ENCODE results near the gene SYNPO2. TPM values are rescaled to one million over a fixed set of nuclear protein-coding genes. Genes with fewer than 3 reads are reported as not detected.

SYNPO2 gene
- total and polyA plus RNA-seq, 2 of the 8 experiments (the other 6 are each of a cell fraction or from before 2014, with no cell fraction given): 0.50 to 4.2 TPM

DNA sequence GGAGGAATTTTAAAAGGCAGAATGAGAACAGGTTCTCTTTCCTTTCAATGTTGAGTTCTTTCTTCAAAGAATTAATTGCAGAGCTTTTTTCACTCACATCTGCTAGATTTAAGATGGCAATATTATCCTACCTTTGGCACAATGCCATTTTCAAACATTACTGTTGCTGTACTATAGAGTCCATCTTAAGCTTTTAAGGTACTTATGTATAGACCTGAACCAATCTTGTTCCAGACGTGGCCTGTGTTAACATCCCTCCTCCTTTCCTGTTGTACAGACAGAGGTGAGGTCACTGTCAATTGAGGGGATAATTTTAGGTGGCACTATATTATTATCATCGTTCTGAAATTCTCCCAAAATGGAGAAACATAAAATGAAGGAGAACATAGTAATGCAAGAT, 194.0 kb downstream of the SYNPO2 start (continued):
- TF ChIP-seq, protein P1, sequence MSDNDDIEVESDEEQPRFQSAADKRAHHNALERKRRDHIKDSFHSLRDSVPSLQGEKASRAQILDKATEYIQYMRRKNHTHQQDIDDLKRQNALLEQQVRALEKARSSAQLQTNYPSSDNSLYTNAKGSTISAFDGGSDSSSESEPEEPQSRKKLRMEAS (IDR thresholded peaks at IDR 0.05): no peak
- TF ChIP-seq BRCA1 (IDR thresholded peaks at IDR 0.05; ENCODE audit: low read depth, low read length): no peak
- no peak for TF ChIP-seq HDAC6 (IDR thresholded peaks at IDR 0.05; ENCODE audit: low read depth, low read length)

All from H1 (cell line).